Frontal cortex (tissue), 4 donors: ENCODE results near the gene TAF1B. TPM values are rescaled to one million over a fixed set of nuclear protein-coding genes. Genes with fewer than 3 reads are reported as not detected.

Experiments used
- DNase-seq, 2 donors: peaks; one replicate each; pipeline ENCODE4 v3.0.0; 2012; ENCODE audit warnings: low spot score in 2 of 2
- FAIRE-seq: peaks from 2 replicates; lab custom pipeline; 2012; peaks lifted over from hg19 to GRCh38; lab: Jason Lieb, UNC
- total RNA-seq: library from RNA; depleted of rRNA; stranded (reverse); fragments of >200 nt; gene quantifications from one replicate; pipeline ENCODE4 v1.2.3, GENCODE V29; 2014
- donor health status: control.
- donor health status: control.
- donor health status: control.

Gene TAF1B
- total RNA-seq, 1 donor from 2014 or later, result 43.2 TPM

DNA sequence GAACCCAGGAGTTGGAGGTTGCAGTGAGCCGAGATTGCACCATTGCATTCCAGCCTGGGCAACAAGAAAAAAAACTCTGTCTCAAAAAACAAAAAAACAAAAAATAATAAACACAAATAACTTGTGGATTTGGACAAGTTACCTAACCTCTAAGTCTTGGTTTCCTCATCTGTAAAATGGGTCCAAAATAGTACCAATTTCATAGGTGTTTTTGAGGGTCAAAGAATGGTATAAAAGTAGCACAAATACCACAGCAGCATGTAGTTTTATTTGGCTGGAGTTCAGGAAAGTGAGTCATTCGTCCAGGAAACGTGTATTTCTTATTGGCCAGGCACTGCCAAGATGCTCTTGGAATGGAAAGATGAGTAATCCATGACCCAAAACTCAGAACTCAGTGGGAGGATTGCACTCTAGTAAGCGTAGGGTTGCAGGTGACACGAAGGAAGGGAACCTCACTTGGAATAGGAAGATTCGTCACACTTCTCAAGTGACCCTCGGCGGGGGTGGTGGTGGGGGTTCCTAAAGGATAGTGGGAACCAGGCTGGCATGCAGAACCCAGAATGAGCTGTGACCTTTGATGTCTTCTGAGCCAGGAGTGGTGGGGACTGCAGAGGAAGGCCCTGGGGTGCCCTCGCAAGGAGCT lies 132.7 kb downstream of the TAF1B start:
- no peak for FAIRE-seq
- no peak for DNase-seq

DNA sequence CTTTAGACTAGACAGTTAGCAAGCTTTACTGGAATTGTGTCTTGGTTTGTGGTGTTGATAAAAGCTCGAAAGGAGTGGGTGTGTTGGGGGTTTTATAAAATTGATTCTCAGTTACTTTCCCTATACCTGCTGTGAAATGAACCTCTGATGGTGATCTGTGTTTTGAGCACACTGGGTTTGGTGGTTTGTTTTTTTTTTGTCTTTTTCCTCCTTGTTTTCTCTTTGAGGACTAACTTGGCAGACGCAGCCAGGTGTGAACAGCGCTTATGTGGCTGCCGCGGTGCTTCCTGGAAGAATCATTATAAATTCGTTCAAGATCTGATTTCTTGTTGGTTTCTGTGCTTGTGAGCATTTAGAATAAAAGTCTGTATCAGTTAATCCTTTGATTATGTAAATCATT lies 136.7 kb downstream of the TAF1B start:
- FAIRE-seq (no peak), DNase-seq (no peak)

DNA sequence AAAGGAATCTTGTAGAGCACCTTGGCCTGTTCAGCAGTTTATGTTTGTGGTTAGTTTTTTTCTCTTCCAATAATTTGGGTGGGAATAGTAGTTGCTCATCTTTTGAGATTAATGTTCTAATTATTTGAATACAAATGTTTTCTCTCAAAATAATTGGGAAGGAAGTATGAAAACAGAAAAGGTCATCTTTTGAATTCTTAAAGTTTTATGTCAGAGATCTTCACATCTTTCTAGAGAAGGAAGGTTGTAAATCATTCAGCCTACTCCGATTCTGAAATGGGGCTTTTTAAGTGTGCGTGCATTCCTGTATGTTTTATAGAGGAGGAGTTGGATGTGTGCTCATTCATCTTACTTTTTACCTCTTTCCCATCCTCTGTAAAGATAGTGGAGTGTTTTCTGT lies 137.2 kb downstream of the TAF1B start:
- DNase-seq (no peak), FAIRE-seq (no peak)

DNA sequence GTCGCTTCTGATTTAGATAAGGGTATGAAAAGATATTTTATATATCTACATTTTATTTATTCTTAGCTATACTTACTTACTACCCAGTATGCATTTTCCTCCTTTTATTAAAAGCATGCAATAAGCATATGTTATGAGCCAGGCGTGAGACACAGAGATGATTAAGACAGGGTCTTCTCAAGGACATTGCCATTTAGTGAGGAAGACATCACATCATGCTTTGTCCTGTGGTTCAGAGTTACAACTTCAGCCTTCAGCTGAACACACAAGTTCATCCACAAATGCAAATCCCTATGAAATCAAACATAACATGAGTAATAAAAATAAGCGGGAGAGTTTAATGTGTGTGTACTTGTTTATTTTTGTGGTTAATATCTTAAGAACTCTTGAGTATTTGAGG lies 138.4 kb downstream of the TAF1B start:
- FAIRE-seq, result no peak
- DNase-seq, result no peak

DNA sequence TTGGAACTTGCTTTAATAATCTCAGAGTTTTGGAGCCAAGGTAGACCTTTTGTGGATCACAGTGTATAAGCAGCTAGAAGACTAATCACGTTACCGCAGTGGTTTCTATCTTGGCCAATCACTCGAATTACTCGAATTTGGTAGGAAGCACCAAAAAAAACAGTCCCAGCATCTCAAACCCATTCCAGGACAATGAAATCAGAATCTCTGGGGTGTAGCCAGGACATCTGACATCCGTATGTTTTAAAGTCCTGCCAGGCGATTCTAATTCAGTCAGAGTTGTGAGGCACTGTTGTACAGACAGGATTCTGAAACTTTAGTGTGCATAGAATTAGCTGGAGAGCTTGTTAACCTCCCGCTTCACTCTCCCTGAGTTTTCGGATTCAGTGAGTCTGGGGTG lies 139.0 kb downstream of the TAF1B start:
- DNase-seq (no peak), FAIRE-seq (no peak)

DNA sequence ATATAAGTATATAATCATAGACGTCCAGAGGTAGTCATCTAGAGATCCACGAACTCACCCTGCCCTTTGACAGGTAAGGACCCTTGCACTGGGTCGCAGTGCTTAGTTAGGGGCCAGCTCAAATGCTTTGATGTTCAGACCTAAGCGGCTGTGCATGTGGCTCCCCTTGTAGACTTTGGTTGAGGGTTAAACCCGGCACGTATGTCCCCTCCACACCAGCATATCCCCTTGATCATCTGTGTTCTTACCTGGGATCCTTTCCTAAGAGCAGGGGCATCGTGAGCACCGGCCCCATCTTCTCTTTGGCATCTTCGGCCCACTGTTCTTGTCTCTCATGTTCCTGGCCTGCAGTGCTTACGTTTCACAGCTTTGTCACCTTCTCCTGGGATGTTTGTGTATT lies 139.6 kb downstream of the TAF1B start:
- no peak for DNase-seq
- FAIRE-seq, result no peak

DNA sequence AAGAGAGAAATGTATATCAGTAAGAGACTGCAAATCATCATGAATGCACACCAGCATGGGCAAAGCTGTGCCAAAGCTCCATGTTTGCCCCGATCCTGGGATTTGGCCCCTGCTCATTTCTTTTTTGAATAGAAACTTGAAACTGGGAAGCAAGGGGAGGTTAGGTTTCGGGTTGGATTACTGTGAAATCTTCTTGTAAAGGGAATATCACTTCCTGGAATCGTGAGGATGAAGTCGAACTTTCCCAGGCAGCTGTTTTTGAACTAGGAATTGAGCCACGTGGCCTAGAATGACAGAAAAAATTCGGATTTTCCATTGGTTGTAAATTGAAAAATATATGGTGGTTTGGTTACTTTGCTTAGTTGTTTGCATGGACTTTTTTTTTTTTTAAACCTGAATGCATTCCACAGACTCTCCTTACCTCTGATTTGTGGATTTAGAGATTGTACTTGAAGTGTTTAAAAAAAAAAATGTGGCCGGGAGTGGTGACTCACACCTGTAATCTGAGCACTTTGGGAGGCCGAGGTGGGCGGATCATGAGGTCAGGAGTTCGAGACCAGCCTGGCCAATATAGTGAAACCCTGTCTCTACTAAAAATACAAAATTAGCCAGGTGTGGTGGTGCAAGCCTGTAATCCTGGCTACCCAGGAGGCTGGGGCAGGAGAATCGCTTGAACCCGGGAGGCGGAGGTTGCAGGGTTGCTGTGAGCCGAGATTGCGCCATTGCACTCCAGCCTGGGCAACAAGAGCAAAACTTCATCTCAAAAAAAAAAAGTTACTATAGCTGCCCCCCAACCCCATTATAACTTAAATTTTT lies 140.3 kb downstream of the TAF1B start:
- DNase-seq (no peak), FAIRE-seq (no peak)

Other genes starting within 250 kb of the TAF1B start
- 701 TPM for gene YWHAQ, start 212.5 kb upstream of the TAF1B start, total RNA-seq
- gene GRHL1, start 108.2 kb downstream of the TAF1B start, total RNA-seq, result 4.9 TPM
- 13.0 TPM for gene KLF11, start 200.1 kb downstream of the TAF1B start, total RNA-seq
- gene CYS1, start 236.9 kb downstream of the TAF1B start, total RNA-seq, result 0.82 TPM